Endothelial cell of umbilical vein (primary cell): Measurements from ENCODE around the gene ODAD4. TPM values are rescaled to one million over a fixed set of nuclear protein-coding genes. Genes with fewer than 3 reads are reported as not detected.

Source experiments
- BruUV-seq: library from RNA; stranded (reverse); fragments of 400-500 nt; replicated peaks from 2 replicates; lab custom pipeline; 2021; lab: Mats Ljungman, UMichigan
- CTCF ChIA-PET: fragments of 300-600, 350-600 bp; sonication (Branson Sonifier 250); formaldehyde crosslinking; loops from one replicate; lab custom pipeline; 2021; ENCODE audit warnings: antibody characterized with exemption, inconsistent platforms; lab: Charles Lee
- POLR2A ChIA-PET: fragments of 300-600, 350-600 bp; sonication (Branson Sonifier 250); formaldehyde crosslinking; loops from one replicate; lab custom pipeline; 2021; ENCODE audit warnings: antibody characterized with exemption, inconsistent platforms; lab: Charles Lee
- DNase-seq: peaks from one replicate; pipeline ENCODE4 v3.0.0-alpha.2; 2011; ENCODE audit warnings: low read depth, low spot score
- FAIRE-seq: peaks from 2 replicates; lab custom pipeline; 2011; peaks lifted over from hg19 to GRCh38; lab: Jason Lieb, UNC
- H2AFZ ChIP-seq: 2 replicates; pipeline ENCODE4 v1.6.0; 2012; ENCODE audit warnings: low read depth, low read length, control low read depth, inconsistent platforms
- H3K27ac ChIP-seq: 2 replicates; pipeline ENCODE4 v1.5.1; 2011; ENCODE audit warnings: low read depth, mild to moderate bottlenecking, control low read depth, low read length, moderate library complexity; ENCODE audit not compliant: insufficient read depth
- H3K27me3 ChIP-seq, 2 experiments: 2 replicates each; pipeline versions ENCODE4 v1.6.0 to v1.6.1; 2011; ENCODE audit warnings: low read length in 2 of 2, mixed read lengths in 1 of 2; ENCODE audit not compliant: control insufficient read depth in 2 of 2, insufficient read depth in 2 of 2
- H3K36me3 ChIP-seq, 2 experiments: 2 replicates in 1 of 2; 3 replicates in 1 of 2; pipeline ENCODE4 v1.5.1; 2011; ENCODE audit warnings: low read length in 2 of 2, mild to moderate bottlenecking in 1 of 2, moderate library complexity in 1 of 2; ENCODE audit not compliant: control insufficient read depth in 2 of 2, insufficient read depth in 2 of 2; ENCODE audit errors: extremely low read depth in 1 of 2
- H3K4me1 ChIP-seq: 3 replicates; pipeline ENCODE4 v1.5.1; 2011; ENCODE audit warnings: mild to moderate bottlenecking, low read length; ENCODE audit not compliant: control insufficient read depth, insufficient read depth; ENCODE audit errors: extremely low read depth
- H3K4me2 ChIP-seq: 2 replicates; pipeline ENCODE4 v1.6.1; 2011; ENCODE audit warnings: low read length, control low read depth, mixed read lengths; ENCODE audit not compliant: insufficient read depth
- H3K4me3 ChIP-seq, 3 experiments: fragments of 200-600 bp in 1 of 3; sonication (generic), shearing (Covaris generic) in 1 of 3; replicated peaks in 1 of 3; 2 replicates each; pipeline ENCODE4 v1.5.1; 2011 to 2016; ENCODE audit warnings: control low read depth in 3 of 3, low read length in 3 of 3, mild to moderate bottlenecking in 2 of 3, inconsistent platforms in 1 of 3, low read depth in 1 of 3, moderate library complexity in 1 of 3; ENCODE audit not compliant: insufficient read depth in 1 of 3
- H3K79me2 ChIP-seq: 2 replicates; pipeline ENCODE4 v1.6.0; 2012; ENCODE audit warnings: low read length, inconsistent platforms; ENCODE audit not compliant: control insufficient read depth, insufficient read depth
- H3K9ac ChIP-seq: replicated peaks from 2 replicates; pipeline ENCODE3; 2011; ENCODE audit warnings: low read length, control low read depth; ENCODE audit not compliant: insufficient read depth; ENCODE audit errors: extremely low read depth
- H3K9me1 ChIP-seq: replicated peaks from 3 replicates; pipeline ENCODE4 v1.6.0; 2011; ENCODE audit warnings: mild to moderate bottlenecking, low read length; ENCODE audit not compliant: control insufficient read depth, insufficient read depth; ENCODE audit errors: extremely low read depth
- H3K9me3 ChIP-seq: replicated peaks from 2 replicates; pipeline ENCODE4 v1.5.1; 2012; ENCODE audit warnings: low read length, inconsistent platforms; ENCODE audit not compliant: control insufficient read depth, insufficient read depth
- H4K20me1 ChIP-seq: replicated peaks from 2 replicates; pipeline ENCODE3; 2011; ENCODE audit warnings: mild to moderate bottlenecking, low read length; ENCODE audit not compliant: control insufficient read depth, insufficient read depth; ENCODE audit errors: extremely low read depth
- CTCF ChIP-seq, 2 donors: IDR thresholded peaks; 1 replicate in 1 of 2; 2 replicates in 1 of 2; pipeline ENCODE4 v1.5.1; 2011; ENCODE audit warnings: low read length in 2 of 2, mild to moderate bottlenecking in 2 of 2, moderate library complexity in 2 of 2, control low read depth in 1 of 2, inconsistent platforms in 1 of 2, low read depth in 1 of 2; ENCODE audit not compliant: insufficient read depth in 1 of 2; ENCODE audit errors: extremely low read depth in 1 of 2
- JUN ChIP-seq: IDR thresholded peaks from 2 replicates; pipeline ENCODE4 v1.6.1; 2011; ENCODE audit warnings: borderline replicate concordance, low read depth; ENCODE audit not compliant: insufficient read length, insufficient read depth
- MYC ChIP-seq: IDR thresholded peaks from one replicate; pipeline ENCODE4 v1.6.1; 2011; ENCODE audit warnings: mild to moderate bottlenecking, low read depth, low read length
- POLR2A ChIP-seq: IDR thresholded peaks from 2 replicates; pipeline ENCODE4 v1.6.1; 2012; ENCODE audit warnings: low read depth, mild to moderate bottlenecking, control low read depth, low read length
- POLR2AphosphoS5 ChIP-seq: IDR thresholded peaks from 2 replicates; pipeline ENCODE4 v1.6.1; 2012; ENCODE audit warnings: low read depth, mild to moderate bottlenecking, control low read depth, low read length, moderate library complexity; ENCODE audit not compliant: insufficient read depth
- dilution Hi-C: fragments of 300-500 bp; cut with MboI; formaldehyde crosslinking; loops from one replicate; pipeline ENCODE4 v1.15.0; 2019; ENCODE audit warnings: low sequenced_read_pairs; ENCODE audit not compliant: extremely low pct_ligation_motif_present
- intact Hi-C: fragments of 100-400 bp; cut with micrococcal nuclease; formaldehyde crosslinking; loops from one replicate; pipeline ENCODE4 v1.10.0; 2022
- polyA plus RNA-seq, 4 experiments: library from polyadenylated mRNA; depleted of rRNA in 3 of 4; stranded (reverse) in 3 of 4; unstranded in 1 of 4; fragments of >200 nt; gene quantifications; 2 replicates each; pipeline versions ENCODE4 v1.2.1 to v1.2.3, GENCODE V29; 2011 to 2012; ENCODE audit warnings: missing spikeins in 1 of 4
- total RNA-seq: library from RNA; stranded (reverse); gene quantifications from 2 replicates; pipeline ENCODE4 v1.2.3, GENCODE V29; 2021
- TF ChIP-seq, protein P1 (sequence below): IDR thresholded peaks from 2 replicates; pipeline ENCODE4 v1.6.1; 2011; ENCODE audit not compliant: insufficient read depth, insufficient read length

Gene ODAD4
- total and polyA plus RNA-seq, 2 donors (not counting 3 experiments of a cell fraction or from before 2014, with no cell fraction given), result 0.19 to 1.0 TPM

DNA sequence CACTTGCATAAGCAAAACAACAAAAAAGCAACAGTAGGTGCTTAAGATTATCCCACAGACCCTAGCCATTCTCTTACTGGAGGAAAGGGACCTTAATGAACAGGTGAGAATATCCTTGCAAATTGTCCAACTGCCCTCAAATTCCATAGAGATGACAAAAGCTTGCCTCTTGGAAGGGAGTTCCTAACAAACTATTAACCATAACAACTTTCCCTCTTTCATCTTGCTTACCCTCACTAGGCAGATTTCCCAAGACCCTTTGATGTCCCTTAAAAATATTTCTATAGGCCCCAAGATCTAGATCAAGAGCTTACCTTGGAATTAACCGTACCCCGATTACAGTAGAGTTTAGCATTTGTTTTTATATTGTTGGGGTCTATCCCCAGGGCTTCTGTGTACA, 58.0 kb downstream of the ODAD4 start:
- dilution Hi-C loops (no loop called here), intact Hi-C loops (no loop called here)
- Histone ChIP-seq H3K4me1 (no peaks in the 10 kb centered on the region), H3K4me3 (no peak overlapping the region), H3K4me2 (no peak overlapping the region), H3K27me3 (no peaks in the 10 kb centered on the region), H3K27ac (no peak overlapping the region), H3K9me3 (no peaks in the 10 kb centered on the region), H3K9ac (no peak overlapping the region), H4K20me1 (no peaks in the 10 kb centered on the region), H2AFZ (no peak overlapping the region), H3K79me2 (no peaks in the 10 kb centered on the region), H3K9me1 (no peaks in the 10 kb centered on the region), H3K36me3 (peaks cover 30 to 44% of the 10 kb centered on the region in 2 experiments)
- no peak for FAIRE-seq
- BruUV-seq, result no TSS peak
- ChIA-PET CTCF (interaction anchor here (1.8 kb wide), 2 partner anchors 8 to 14 kb away, joined by 3 to 4 read pairs; no protein-coding TSS in a partner anchor), POLR2A (interaction anchor here (0.6 kb wide), 1 partner anchor 19 kb away, joined by 8 read pairs; no protein-coding TSS in a partner anchor)
- TF ChIP-seq, protein P1, sequence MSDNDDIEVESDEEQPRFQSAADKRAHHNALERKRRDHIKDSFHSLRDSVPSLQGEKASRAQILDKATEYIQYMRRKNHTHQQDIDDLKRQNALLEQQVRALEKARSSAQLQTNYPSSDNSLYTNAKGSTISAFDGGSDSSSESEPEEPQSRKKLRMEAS, result no peak
- TF ChIP-seq CTCF (IDR thresholded peaks at IDR 0.05; ENCODE audit: extremely low read depth in 1 of 2, insufficient read depth in 1 of 2, low read depth in 1 of 2, low read length in 2 of 2), result no peak
- no peak for TF ChIP-seq POLR2A
- no peak for TF ChIP-seq POLR2AphosphoS5
- TF ChIP-seq JUN, result no peak
- TF ChIP-seq MYC, result no peak
- no peak for DNase-seq
